Measurements from ENCODE around the gene WDR46.

The WDR46 gene

GRCh38 chr6:33259032-33259431 is 30.0 kb downstream of the WDR46 start:
- no peak for DNase-seq

GRCh38 chr6:33254591-33254990 is 34.4 kb downstream of the WDR46 start:
- DNase-seq: no peak

- no peak for DNase-seq
These were observed 36.3 kb downstream of the WDR46 start for GRCh38 chr6:33252759-33253158.

- no peak for DNase-seq
These were observed 37.5 kb downstream of the WDR46 start for GRCh38 chr6:33251395-33252012.

GRCh38 chr6:33250731-33251130 is 38.3 kb downstream of the WDR46 start:
- no peak for DNase-seq

- DNase-seq: peak; percentile 12
These were observed 39.1 kb downstream of the WDR46 start for GRCh38 chr6:33249732-33250630.

GRCh38 chr6:33248932-33249731 is 39.9 kb downstream of the WDR46 start:
- peak; percentile 96 for DNase-seq

GRCh38 chr6:33248643-33248931 is 40.5 kb downstream of the WDR46 start:
- DNase-seq: no peak

DNA sequence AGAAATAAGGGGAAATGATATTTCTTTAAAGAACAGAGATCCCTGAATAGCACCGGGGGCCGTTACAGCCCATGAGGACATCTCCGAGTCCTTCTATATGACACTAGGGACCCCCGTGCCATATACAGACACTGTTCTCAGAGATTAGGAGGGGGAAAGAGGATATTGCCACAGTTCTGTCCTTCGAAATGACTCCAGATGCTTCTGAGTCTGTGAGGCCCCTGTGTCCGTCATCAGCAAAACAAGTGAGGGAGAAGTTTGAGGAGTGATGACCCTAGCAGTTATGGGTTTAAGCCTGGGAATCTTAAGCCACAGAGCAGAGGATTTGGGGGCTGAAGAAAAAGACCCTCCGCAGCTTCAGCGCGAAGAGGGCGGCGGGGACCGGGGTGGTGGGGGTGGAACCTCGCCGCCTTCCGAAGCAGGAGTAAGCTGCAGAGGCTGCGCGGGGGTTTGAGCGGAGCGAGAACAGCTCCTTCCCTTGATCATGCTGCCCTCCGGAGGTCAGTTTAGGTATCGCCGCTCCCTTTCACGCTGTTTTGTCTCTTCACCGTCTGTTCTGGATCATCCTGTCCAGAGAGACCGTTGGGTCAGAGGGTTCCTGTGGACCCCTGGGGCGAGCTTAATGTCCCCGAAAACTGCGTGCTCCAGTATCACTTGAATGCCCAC is 40.9 kb downstream of the WDR46 start:
- DNase-seq: peak; percentile 49

- no peak for DNase-seq
These were observed 45.6 kb downstream of the WDR46 start for GRCh38 chr6:33243476-33243875.

DNA sequence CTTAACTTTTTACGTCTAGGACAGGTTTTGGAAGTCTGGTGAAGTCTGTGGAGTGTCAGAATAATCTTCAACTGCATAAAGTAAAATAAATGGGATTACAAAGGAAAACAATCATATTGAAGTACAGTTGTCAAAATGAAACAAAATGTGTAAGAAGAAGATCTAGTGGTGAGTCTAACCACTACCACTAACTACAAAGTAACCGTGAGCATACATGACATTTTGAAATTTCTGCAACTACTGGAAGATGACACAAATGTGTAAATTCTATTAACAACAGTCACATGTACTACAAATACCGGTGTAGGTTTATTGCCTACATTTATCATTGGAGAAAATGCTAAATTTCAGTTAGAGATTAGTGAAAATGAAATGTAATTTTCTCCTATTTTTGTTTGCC is 47.1 kb downstream of the WDR46 start:
- no peak for DNase-seq

DNA sequence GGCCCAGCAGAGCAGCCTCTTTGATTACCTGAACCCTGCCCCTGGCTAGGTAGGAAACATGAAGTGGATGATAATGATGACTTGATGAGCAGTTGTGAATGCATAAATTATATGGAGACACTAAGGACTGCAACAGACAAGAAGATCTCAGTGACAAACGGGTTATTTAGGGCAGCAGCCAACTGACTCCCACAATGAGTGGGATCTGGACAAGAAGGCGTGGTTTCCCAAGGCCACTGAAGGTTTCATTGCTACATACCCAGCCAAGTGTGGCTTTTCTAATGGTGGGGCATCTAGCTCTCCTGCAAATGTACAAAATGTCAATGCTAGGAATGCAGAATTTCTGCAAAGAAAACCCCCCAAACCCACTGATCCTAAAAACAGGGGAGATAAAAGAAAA is 51.3 kb downstream of the WDR46 start:
- DNase-seq: no peak

DNA sequence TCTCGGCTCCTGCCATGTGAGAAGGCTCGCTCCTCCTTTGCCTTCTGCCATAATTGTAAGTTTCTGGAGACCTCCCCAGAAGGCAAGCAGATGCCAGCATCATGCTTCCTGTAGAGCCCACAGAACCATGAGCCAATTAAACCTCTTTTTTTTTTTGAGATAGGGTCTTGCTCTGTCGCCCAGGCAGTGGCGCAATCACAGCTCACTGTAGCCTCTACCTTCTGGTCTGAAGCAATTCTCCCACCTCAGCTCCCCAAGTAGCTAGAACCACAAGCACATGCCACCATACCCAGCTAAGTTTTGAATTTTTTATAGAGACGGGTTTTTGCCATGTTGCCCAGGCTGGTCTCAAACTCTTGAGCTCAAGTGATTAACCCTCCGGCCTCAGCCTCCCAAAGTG is 52.2 kb downstream of the WDR46 start:
- DNase-seq: no peak

DNA sequence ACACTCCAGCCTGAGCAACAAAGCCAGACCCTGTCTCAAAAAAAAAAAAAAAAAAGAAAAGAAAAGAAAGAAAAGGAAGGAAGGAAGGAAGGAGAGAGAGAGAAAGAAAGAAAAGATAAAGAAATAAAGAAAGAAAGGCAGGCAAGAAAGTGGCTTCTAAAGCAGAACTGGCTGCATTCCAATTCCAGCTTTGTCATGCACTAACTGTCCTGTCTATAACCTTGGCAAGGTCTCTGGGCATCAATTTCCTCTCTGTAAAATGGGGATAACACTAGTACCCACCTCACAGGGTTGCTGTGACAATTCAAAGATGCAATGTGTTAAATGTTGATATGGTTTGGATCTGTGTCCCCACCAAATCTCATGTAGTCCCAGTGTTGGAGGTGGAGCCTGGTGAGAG is 52.7 kb downstream of the WDR46 start:
- DNase-seq: no peak

DNA sequence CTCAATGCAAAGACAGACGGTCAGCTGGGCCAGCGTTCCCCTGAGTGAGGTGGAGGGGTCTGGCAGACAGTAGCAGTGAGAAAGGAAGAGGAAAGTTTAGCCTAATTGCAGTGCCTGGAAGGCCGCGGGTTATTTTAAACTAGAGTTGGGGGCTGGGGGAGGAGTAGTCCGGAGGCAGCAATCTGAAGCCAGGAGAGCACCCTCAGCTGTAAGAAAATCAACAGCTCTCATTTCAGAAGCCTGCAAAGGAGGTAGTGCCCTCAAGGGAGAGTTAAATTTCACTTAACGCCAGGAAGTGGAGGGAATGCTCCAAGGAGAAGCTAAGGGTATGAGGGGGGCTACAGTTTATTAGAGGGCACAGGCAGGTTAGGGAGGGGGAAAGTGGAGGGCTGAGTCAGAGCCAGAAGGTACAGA is 53.8 kb downstream of the WDR46 start:
- no peak for DNase-seq
